HG02610 (cell line): ENCODE data around the gene CFAP73.
"Not testable (repeated sequence)": the region's sequence is repeated elsewhere in the genome, so short reads cannot be mapped to it uniquely, and the experiment has no call there.

Experiments
- ATAC-seq: cut with Tn5 transposase; IDR thresholded peaks from one replicate; pipeline ENCODE4 v1.9.1; 2021; ENCODE audit warnings: mild to moderate bottlenecking, moderate library complexity; ENCODE audit not compliant: unreplicated experiment

CFAP73 gene

GRCh38 chr12:113185180-113186032, 35.9 kb downstream of the CFAP73 start, which contains the start of the genes DDX54 and RITA1:
DDX54 (minus strand) TSS chr12:113185478; CDS start chr12:113185451, 27 bp downstream.
RITA1 (plus strand) TSS chr12:113185721; CDS start chr12:113186747, 1,026 bp downstream.
- peak; percentile 50 for ATAC-seq

GRCh38 chr12:113186033-113186365, 36.5 kb downstream of the CFAP73 start:
- ATAC-seq, result no peak

- no peak for ATAC-seq
Measured at GRCh38 chr12:113186666-113187325, 37.3 kb downstream of the CFAP73 start.

- no peak for ATAC-seq
Measured at GRCh38 chr12:113189361-113189760, 39.8 kb downstream of the CFAP73 start.

GRCh38 chr12:113190761-113191160, 41.2 kb downstream of the CFAP73 start:
- no peak for ATAC-seq

GRCh38 chr12:113191227-113191626, 41.7 kb downstream of the CFAP73 start:
- ATAC-seq, result no peak

- no peak for ATAC-seq
Measured at GRCh38 chr12:113194971-113195391, 45.5 kb downstream of the CFAP73 start.

GRCh38 chr12:113195598-113195997, 46.1 kb downstream of the CFAP73 start:
- ATAC-seq, result no peak

- ATAC-seq, result no peak
Measured at GRCh38 chr12:113196582-113196981, 47.1 kb downstream of the CFAP73 start.

GRCh38 chr12:113196990-113197389, 47.5 kb downstream of the CFAP73 start:
- ATAC-seq, result peak; percentile 76

GRCh38 chr12:113197518-113198077, 48.1 kb downstream of the CFAP73 start:
- ATAC-seq, result no peak

- ATAC-seq, result no peak
Measured at GRCh38 chr12:113198296-113198695, 48.8 kb downstream of the CFAP73 start.

GRCh38 chr12:113200021-113200797, 50.7 kb downstream of the CFAP73 start:
- no peak for ATAC-seq

GRCh38 chr12:113201187-113202177, 52.0 kb downstream of the CFAP73 start:
- no peak for ATAC-seq

- ATAC-seq, result no peak
Measured at GRCh38 chr12:113202300-113203075, 53.0 kb downstream of the CFAP73 start.

- no peak for ATAC-seq
Measured at GRCh38 chr12:113203852-113204760, 54.6 kb downstream of the CFAP73 start.

- ATAC-seq, result no peak
Measured at GRCh38 chr12:113204804-113205203, 55.3 kb downstream of the CFAP73 start.

- ATAC-seq, result not testable (repeated sequence)
Measured at GRCh38 chr12:113206802-113207201, 57.3 kb downstream of the CFAP73 start.
